ENCODE results near the gene MLXIPL.
"Not testable (repeated sequence)": the region's sequence is repeated elsewhere in the genome, so short reads cannot be mapped to it uniquely, and the experiment has no call there.

MLXIPL gene

GRCh38 chr7:73623798-73624668 is at the start of gene MLXIPL:
Gene MLXIPL (minus strand): TSS chr7:73624522. CDS start chr7:73624492, 30 bp downstream.
- DNase-seq (ENCODE audit: low read depth in 2 of 2), result peak in 1 of 2 donors; percentile 36

GRCh38 chr7:73671857-73672445 is 47.6 kb upstream of the MLXIPL start:
- no peak for DNase-seq (ENCODE audit: low read depth in 2 of 2)

- no peak for DNase-seq (ENCODE audit: low read depth in 2 of 2)
Observed at GRCh38 chr7:73671322-73671661, 47.0 kb upstream of the MLXIPL start.

- DNase-seq (ENCODE audit: low read depth in 2 of 2), result no peak
Observed at GRCh38 chr7:73669858-73670385, 45.6 kb upstream of the MLXIPL start.

- DNase-seq (ENCODE audit: low read depth in 2 of 2), result no peak
Observed at GRCh38 chr7:73669288-73669701, 45.0 kb upstream of the MLXIPL start.

GRCh38 chr7:73668886-73669230 is 44.5 kb upstream of the MLXIPL start:
- no peak for DNase-seq (ENCODE audit: low read depth in 2 of 2)

- no peak for DNase-seq (ENCODE audit: low read depth in 2 of 2)
Observed at GRCh38 chr7:73668103-73668885, 44.0 kb upstream of the MLXIPL start.

- peak; percentile 76 to 86 for DNase-seq (ENCODE audit: low read depth in 2 of 2)
Observed at GRCh38 chr7:73667344-73668102, 43.2 kb upstream of the MLXIPL start, which contains the start of gene VPS37D. Gene VPS37D (plus strand): TSS chr7:73667831. CDS start chr7:73667959, 128 bp downstream.

- no peak for DNase-seq (ENCODE audit: low read depth in 2 of 2)
Observed at GRCh38 chr7:73663033-73663432, 38.7 kb upstream of the MLXIPL start.

- not testable (repeated sequence) for DNase-seq (ENCODE audit: low read depth in 2 of 2)
Observed at GRCh38 chr7:73660594-73660993, 36.3 kb upstream of the MLXIPL start.

- DNase-seq (ENCODE audit: low read depth in 2 of 2), result no peak
Observed at GRCh38 chr7:73659983-73660382, 35.7 kb upstream of the MLXIPL start.

- DNase-seq (ENCODE audit: low read depth in 2 of 2), result not testable (repeated sequence)
Observed at GRCh38 chr7:73655309-73655708, 31.0 kb upstream of the MLXIPL start.

- no peak for DNase-seq (ENCODE audit: low read depth in 2 of 2)
Observed at GRCh38 chr7:73652541-73652949, 28.2 kb upstream of the MLXIPL start.

GRCh38 chr7:73650524-73650923 is 26.2 kb upstream of the MLXIPL start:
- no peak for DNase-seq (ENCODE audit: low read depth in 2 of 2)

GRCh38 chr7:73649576-73649975 is 25.3 kb upstream of the MLXIPL start:
- no peak for DNase-seq (ENCODE audit: low read depth in 2 of 2)

- DNase-seq (ENCODE audit: low read depth in 2 of 2), result no peak
Observed at GRCh38 chr7:73648593-73649332, 24.4 kb upstream of the MLXIPL start.

- peak in 1 of 2 donors; percentile 19 for DNase-seq (ENCODE audit: low read depth in 2 of 2)
Observed at GRCh38 chr7:73647725-73648592, 23.6 kb upstream of the MLXIPL start.

- no peak for DNase-seq (ENCODE audit: low read depth in 2 of 2)
Observed at GRCh38 chr7:73646785-73647724, 22.7 kb upstream of the MLXIPL start.

Measured in stimulated activated CD8-positive, alpha-beta memory T cell treated with anti-CD3 and anti-CD28 coated beads, Interleukin-7, amount 100 ng/mL, for 4 hours (primary cell).